ENCODE data around the gene CREB5.

- TF ChIP-seq POLR2A (IDR thresholded peaks at IDR 0.05) = no peak
- TF ChIP-seq CTCF (IDR thresholded peaks at IDR 0.05) = no peak
- TF ChIP-seq EP300 (IDR thresholded peaks at IDR 0.05) = no peak
- TF ChIP-seq POLR2AphosphoS5 (IDR thresholded peaks at IDR 0.05) = no peak
These were observed 434.9 kb downstream of the CREB5 start for GRCh38 chr7:28847176-28847575.
